Measurements from ENCODE around the gene TMEM95. TPM values are rescaled to one million over a fixed set of nuclear protein-coding genes. Genes with fewer than 3 reads are reported as not detected.

The TMEM95 gene
- total RNA-seq, 3 donors from 2014 or later (not counting 1 experiment from before 2014, with no cell fraction given) = not detected

DNA sequence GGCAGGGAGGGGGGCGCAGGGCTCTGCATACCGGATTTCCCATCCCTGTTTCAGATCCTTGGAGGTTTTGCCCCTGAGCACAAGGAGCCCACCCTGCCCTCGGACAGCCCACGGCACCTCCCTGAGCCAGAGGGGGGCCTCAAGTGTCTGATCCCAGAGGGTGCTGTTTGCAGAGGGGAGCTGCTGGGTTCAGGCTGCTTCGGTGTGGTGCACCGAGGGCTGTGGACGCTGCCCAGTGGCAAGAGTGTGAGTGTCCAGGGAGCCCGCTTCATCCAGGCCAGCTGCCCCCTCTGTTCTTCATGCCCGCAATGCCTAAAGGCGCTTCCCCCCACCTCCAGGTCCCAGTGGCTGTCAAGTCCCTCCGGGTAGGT is 28.4 kb downstream of the TMEM95 start:
- H3K27me3 Mint-ChIP-seq (ENCODE audit: low read depth in 2 of 2) = peaks cover 30 to 35% of the 10 kb centered on the region in 2 donors
- Histone ChIP-seq H3K27ac (ENCODE audit: low read length) (no peak overlapping the region), H3K4me1 (ENCODE audit: control insufficient read depth, insufficient read depth, low read length) (peaks cover 22% of the 10 kb centered on the region), H3K36me3 (ENCODE audit: control insufficient read depth, insufficient read depth, low read length) (peaks cover 4% of the 10 kb centered on the region), H3K4me3 (ENCODE audit: low read length) (no peak overlapping the region), H3K27me3 (ENCODE audit: control insufficient read depth, insufficient read depth, low read length) (peaks cover 27% of the 10 kb centered on the region), H3K9me3 (ENCODE audit: control insufficient read depth, insufficient read depth, low read length) (no peaks in the 10 kb centered on the region)
- TF ChIP-seq, protein P1, sequence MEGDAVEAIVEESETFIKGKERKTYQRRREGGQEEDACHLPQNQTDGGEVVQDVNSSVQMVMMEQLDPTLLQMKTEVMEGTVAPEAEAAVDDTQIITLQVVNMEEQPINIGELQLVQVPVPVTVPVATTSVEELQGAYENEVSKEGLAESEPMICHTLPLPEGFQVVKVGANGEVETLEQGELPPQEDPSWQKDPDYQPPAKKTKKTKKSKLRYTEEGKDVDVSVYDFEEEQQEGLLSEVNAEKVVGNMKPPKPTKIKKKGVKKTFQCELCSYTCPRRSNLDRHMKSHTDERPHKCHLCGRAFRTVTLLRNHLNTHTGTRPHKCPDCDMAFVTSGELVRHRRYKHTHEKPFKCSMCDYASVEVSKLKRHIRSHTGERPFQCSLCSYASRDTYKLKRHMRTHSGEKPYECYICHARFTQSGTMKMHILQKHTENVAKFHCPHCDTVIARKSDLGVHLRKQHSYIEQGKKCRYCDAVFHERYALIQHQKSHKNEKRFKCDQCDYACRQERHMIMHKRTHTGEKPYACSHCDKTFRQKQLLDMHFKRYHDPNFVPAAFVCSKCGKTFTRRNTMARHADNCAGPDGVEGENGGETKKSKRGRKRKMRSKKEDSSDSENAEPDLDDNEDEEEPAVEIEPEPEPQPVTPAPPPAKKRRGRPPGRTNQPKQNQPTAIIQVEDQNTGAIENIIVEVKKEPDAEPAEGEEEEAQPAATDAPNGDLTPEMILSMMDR (IDR thresholded peaks at IDR 0.05) = no peak
- H3K9me3 Mint-ChIP-seq = no peaks in the 10 kb centered on the region
- DNase-seq = no peak
- no peak for ATAC-seq
- H3K36me3 Mint-ChIP-seq = peaks cover 10% of the 10 kb centered on the region
- H3K4me3 Mint-ChIP-seq = peak overlapping the region; percentile 45
- H3K27ac Mint-ChIP-seq = no peak overlapping the region
- intact Hi-C loops (cut with micrococcal nuclease) = no loop called here
- 93% methylated on average over 11 of the region's 11 CpGs for WGBS (ENCODE audit: insufficient coverage)
- peaks cover 0 to 11% of the 10 kb centered on the region in 2 donors for H3K4me1 Mint-ChIP-seq

- Mint-ChIP-seq H3K4me3 (peak overlapping the region; percentile 77), H3K27me3 (ENCODE audit: low read depth in 2 of 2) (peaks cover 28 to 35% of the 10 kb centered on the region in 2 donors), H3K27ac (peak overlapping the region in 1 of 2 donors; percentile 60), H3K4me1 (peaks cover 0 to 11% of the 10 kb centered on the region in 2 donors), H3K36me3 (peaks cover 9% of the 10 kb centered on the region), H3K9me3 (no peaks in the 10 kb centered on the region)
- Histone ChIP-seq H3K4me3 (ENCODE audit: low read length) (peak overlapping the region; percentile 56), H3K9me3 (ENCODE audit: control insufficient read depth, insufficient read depth, low read length) (no peaks in the 10 kb centered on the region), H3K27me3 (ENCODE audit: control insufficient read depth, insufficient read depth, low read length) (peaks cover 27% of the 10 kb centered on the region), H3K27ac (ENCODE audit: low read length) (peak overlapping the region; percentile 45), H3K36me3 (ENCODE audit: control insufficient read depth, insufficient read depth, low read length) (peaks cover 8% of the 10 kb centered on the region), H3K4me1 (ENCODE audit: control insufficient read depth, insufficient read depth, low read length) (peaks cover 22% of the 10 kb centered on the region)
- TF ChIP-seq, protein P1 (IDR thresholded peaks at IDR 0.05) = no peak
- 10% methylated on average over 65 of the region's 65 CpGs for WGBS (ENCODE audit: insufficient coverage)
- ATAC-seq (peak; percentile 91 to 97 (median 96)), DNase-seq (peak; percentile 59 to 92)
- intact Hi-C loops (cut with micrococcal nuclease) = no loop called here
Observed at GRCh38 chr17:7383742-7384488, 29.0 kb downstream of the TMEM95 start.

DNA sequence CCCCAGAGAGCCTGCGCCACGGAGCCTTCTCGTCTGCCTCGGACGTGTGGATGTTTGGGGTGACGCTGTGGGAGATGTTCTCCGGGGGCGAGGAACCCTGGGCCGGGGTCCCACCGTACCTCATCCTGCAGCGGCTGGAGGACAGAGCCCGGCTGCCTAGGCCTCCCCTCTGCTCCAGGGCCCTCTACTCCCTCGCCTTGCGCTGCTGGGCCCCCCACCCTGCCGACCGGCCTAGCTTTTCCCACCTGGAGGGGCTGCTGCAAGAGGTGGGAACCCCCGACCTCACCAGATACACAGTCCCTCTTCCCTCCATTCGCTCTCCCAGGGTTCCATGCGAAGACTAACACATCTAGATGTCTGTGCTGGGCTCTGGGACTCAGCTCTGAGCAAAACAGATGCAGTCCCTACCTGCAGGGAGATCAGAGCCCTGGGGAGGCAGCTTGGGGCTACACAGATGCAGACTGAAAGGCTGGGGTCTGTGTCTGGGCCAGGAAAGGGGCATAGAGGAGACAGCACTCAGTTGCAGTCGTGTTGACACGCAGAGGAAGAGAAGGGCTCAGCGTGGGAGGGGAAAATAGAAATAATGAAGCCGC is 29.6 kb downstream of the TMEM95 start:
- Histone ChIP-seq H3K4me3 (ENCODE audit: low read length) (peak overlapping the region; percentile 56), H3K27ac (ENCODE audit: low read length) (peak overlapping the region; percentile 45), H3K9me3 (ENCODE audit: control insufficient read depth, insufficient read depth, low read length) (no peaks in the 10 kb centered on the region), H3K36me3 (ENCODE audit: control insufficient read depth, insufficient read depth, low read length) (peaks cover 15% of the 10 kb centered on the region), H3K4me1 (ENCODE audit: control insufficient read depth, insufficient read depth, low read length) (peaks cover 22% of the 10 kb centered on the region), H3K27me3 (ENCODE audit: control insufficient read depth, insufficient read depth, low read length) (peaks cover 25% of the 10 kb centered on the region)
- DNase-seq (no peak), ATAC-seq (no peak)
- Mint-ChIP-seq H3K36me3 (peaks cover 2% of the 10 kb centered on the region), H3K4me1 (peaks cover 0 to 11% of the 10 kb centered on the region in 2 donors), H3K9me3 (no peaks in the 10 kb centered on the region), H3K27ac (peak overlapping the region in 1 of 2 donors; percentile 60), H3K27me3 (ENCODE audit: low read depth in 2 of 2) (peaks cover 21 to 28% of the 10 kb centered on the region in 2 donors), H3K4me3 (peak overlapping the region; percentile 77)
- WGBS (ENCODE audit: insufficient coverage) = 51% methylated on average over 23 of the region's 23 CpGs
- intact Hi-C loops (cut with micrococcal nuclease) = no loop called here
- TF ChIP-seq, protein P1 (IDR thresholded peaks at IDR 0.05) = no peak

Data from natural killer cell (primary cell).